ENCODE data around the gene CCDC69. TPM values are rescaled to one million over a fixed set of nuclear protein-coding genes. Genes with fewer than 3 reads are reported as not detected.

The CCDC69 gene
- total and polyA plus RNA-seq, 10 of the 15 experiments (the other 5 are each of a cell fraction or from before 2014, with no cell fraction given) = 13.5 to 106 (median 70.1) TPM

DNA sequence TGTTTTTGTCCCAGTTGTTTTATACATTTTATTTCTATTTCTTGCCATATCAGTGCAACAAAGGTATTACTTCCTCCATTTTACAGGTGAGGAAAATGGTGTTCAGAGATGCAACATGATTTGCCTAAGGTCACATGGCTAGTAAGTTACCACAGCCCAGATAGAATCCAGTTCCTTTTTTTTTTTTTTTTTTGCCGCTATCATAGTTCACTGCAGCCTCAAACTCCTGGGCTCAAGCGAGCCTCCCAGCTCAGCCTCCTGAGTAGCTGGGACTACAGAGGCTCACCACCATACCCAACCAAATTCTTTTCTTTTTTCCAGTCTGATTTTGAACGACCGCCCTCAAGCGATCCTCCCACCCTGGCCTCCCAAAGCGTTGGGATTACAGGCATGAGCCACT, 480 bp upstream of the CCDC69 start (continued):
- TF ChIP-seq, protein P1, sequence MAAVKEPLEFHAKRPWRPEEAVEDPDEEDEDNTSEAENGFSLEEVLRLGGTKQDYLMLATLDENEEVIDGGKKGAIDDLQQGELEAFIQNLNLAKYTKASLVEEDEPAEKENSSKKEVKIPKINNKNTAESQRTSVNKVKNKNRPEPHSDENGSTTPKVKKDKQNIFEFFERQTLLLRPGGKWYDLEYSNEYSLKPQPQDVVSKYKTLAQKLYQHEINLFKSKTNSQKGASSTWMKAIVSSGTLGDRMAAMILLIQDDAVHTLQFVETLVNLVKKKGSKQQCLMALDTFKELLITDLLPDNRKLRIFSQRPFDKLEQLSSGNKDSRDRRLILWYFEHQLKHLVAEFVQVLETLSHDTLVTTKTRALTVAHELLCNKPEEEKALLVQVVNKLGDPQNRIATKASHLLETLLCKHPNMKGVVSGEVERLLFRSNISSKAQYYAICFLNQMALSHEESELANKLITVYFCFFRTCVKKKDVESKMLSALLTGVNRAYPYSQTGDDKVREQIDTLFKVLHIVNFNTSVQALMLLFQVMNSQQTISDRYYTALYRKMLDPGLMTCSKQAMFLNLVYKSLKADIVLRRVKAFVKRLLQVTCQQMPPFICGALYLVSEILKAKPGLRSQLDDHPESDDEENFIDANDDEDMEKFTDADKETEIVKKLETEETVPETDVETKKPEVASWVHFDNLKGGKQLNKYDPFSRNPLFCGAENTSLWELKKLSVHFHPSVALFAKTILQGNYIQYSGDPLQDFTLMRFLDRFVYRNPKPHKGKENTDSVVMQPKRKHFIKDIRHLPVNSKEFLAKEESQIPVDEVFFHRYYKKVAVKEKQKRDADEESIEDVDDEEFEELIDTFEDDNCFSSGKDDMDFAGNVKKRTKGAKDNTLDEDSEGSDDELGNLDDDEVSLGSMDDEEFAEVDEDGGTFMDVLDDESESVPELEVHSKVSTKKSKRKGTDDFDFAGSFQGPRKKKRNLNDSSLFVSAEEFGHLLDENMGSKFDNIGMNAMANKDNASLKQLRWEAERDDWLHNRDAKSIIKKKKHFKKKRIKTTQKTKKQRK (IDR thresholded peaks at IDR 0.05; ENCODE audit: low read depth, low read length) = no peak
- TF ChIP-seq NR2F1 (conservative IDR thresholded peaks at IDR 0.05) (no peak), ATF7 (IDR thresholded peaks at IDR 0.05; ENCODE audit: low read depth) (0 out of 2 replicates have a peak, but pooled peaks have one; percentile 10), EP300 (IDR thresholded peaks at IDR 0.05; ENCODE audit: borderline replicate concordance in 1 of 2, control insufficient read depth in 1 of 2, low read depth in 2 of 2, low read length in 2 of 2) (no peak), POU2F2 (IDR thresholded peaks at IDR 0.05; ENCODE audit: borderline replicate concordance, low read depth, low read length) (peak; percentile 21; the same call in 1 of the 3 replicates), SIN3A (IDR thresholded peaks at IDR 0.05; ENCODE audit: low read depth, low read length) (no peak), RBBP5 (conservative IDR thresholded peaks at IDR 0.05) (no peak), DPF2 (IDR thresholded peaks at IDR 0.05) (no peak), HDGF (IDR thresholded peaks at IDR 0.05) (peak; percentile 10; the same call in 1 of the 2 replicates), JUND (IDR thresholded peaks at IDR 0.05; ENCODE audit: low read depth, low read length) (no peak), BMI1 (IDR thresholded peaks at IDR 0.05; ENCODE audit: borderline replicate concordance) (no peak), NFYB (IDR thresholded peaks at IDR 0.05; ENCODE audit: insufficient read depth, low read depth, low read length) (no peak), CBFB (IDR thresholded peaks at IDR 0.05; ENCODE audit: low read depth) (no peak), TCF3 (IDR thresholded peaks at IDR 0.05; ENCODE audit: borderline replicate concordance, insufficient read depth, low read depth, low read length) (no peak)
- TF ChIP-seq, protein P2, sequence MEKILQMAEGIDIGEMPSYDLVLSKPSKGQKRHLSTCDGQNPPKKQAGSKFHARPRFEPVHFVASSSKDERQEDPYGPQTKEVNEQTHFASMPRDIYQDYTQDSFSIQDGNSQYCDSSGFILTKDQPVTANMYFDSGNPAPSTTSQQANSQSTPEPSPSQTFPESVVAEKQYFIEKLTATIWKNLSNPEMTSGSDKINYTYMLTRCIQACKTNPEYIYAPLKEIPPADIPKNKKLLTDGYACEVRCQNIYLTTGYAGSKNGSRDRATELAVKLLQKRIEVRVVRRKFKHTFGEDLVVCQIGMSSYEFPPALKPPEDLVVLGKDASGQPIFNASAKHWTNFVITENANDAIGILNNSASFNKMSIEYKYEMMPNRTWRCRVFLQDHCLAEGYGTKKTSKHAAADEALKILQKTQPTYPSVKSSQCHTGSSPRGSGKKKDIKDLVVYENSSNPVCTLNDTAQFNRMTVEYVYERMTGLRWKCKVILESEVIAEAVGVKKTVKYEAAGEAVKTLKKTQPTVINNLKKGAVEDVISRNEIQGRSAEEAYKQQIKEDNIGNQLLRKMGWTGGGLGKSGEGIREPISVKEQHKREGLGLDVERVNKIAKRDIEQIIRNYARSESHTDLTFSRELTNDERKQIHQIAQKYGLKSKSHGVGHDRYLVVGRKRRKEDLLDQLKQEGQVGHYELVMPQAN (conservative IDR thresholded peaks at IDR 0.05) = no peak
- TF ChIP-seq, protein P3, sequence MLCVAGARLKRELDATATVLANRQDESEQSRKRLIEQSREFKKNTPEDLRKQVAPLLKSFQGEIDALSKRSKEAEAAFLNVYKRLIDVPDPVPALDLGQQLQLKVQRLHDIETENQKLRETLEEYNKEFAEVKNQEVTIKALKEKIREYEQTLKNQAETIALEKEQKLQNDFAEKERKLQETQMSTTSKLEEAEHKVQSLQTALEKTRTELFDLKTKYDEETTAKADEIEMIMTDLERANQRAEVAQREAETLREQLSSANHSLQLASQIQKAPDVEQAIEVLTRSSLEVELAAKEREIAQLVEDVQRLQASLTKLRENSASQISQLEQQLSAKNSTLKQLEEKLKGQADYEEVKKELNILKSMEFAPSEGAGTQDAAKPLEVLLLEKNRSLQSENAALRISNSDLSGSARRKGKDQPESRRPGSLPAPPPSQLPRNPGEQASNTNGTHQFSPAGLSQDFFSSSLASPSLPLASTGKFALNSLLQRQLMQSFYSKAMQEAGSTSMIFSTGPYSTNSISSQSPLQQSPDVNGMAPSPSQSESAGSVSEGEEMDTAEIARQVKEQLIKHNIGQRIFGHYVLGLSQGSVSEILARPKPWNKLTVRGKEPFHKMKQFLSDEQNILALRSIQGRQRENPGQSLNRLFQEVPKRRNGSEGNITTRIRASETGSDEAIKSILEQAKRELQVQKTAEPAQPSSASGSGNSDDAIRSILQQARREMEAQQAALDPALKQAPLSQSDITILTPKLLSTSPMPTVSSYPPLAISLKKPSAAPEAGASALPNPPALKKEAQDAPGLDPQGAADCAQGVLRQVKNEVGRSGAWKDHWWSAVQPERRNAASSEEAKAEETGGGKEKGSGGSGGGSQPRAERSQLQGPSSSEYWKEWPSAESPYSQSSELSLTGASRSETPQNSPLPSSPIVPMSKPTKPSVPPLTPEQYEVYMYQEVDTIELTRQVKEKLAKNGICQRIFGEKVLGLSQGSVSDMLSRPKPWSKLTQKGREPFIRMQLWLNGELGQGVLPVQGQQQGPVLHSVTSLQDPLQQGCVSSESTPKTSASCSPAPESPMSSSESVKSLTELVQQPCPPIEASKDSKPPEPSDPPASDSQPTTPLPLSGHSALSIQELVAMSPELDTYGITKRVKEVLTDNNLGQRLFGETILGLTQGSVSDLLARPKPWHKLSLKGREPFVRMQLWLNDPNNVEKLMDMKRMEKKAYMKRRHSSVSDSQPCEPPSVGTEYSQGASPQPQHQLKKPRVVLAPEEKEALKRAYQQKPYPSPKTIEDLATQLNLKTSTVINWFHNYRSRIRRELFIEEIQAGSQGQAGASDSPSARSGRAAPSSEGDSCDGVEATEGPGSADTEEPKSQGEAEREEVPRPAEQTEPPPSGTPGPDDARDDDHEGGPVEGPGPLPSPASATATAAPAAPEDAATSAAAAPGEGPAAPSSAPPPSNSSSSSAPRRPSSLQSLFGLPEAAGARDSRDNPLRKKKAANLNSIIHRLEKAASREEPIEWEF (IDR thresholded peaks at IDR 0.05; ENCODE audit: insufficient replicate concordance, low read depth, low read length) = no peak
- TF ChIP-seq, protein P4, sequence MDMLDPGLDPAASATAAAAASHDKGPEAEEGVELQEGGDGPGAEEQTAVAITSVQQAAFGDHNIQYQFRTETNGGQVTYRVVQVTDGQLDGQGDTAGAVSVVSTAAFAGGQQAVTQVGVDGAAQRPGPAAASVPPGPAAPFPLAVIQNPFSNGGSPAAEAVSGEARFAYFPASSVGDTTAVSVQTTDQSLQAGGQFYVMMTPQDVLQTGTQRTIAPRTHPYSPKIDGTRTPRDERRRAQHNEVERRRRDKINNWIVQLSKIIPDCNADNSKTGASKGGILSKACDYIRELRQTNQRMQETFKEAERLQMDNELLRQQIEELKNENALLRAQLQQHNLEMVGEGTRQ (IDR thresholded peaks at IDR 0.05; ENCODE audit: borderline replicate concordance, low read depth, low read length) = peak; percentile 42; the same call in 1 of the 2 replicates
- TF ChIP-seq, protein P5, sequence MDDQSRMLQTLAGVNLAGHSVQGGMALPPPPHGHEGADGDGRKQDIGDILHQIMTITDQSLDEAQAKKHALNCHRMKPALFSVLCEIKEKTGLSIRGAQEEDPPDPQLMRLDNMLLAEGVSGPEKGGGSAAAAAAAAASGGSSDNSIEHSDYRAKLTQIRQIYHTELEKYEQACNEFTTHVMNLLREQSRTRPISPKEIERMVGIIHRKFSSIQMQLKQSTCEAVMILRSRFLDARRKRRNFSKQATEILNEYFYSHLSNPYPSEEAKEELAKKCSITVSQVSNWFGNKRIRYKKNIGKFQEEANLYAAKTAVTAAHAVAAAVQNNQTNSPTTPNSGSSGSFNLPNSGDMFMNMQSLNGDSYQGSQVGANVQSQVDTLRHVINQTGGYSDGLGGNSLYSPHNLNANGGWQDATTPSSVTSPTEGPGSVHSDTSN (IDR thresholded peaks at IDR 0.05; ENCODE audit: insufficient replicate concordance, low read depth, low read length) = no peak

Data from GM12878 (cell line).